ENCODE results near the gene CDC42BPB.
"Not testable (repeated sequence)": the region's sequence is repeated elsewhere in the genome, so short reads cannot be mapped to it uniquely, and the experiment has no call there.

CDC42BPB gene

DNA sequence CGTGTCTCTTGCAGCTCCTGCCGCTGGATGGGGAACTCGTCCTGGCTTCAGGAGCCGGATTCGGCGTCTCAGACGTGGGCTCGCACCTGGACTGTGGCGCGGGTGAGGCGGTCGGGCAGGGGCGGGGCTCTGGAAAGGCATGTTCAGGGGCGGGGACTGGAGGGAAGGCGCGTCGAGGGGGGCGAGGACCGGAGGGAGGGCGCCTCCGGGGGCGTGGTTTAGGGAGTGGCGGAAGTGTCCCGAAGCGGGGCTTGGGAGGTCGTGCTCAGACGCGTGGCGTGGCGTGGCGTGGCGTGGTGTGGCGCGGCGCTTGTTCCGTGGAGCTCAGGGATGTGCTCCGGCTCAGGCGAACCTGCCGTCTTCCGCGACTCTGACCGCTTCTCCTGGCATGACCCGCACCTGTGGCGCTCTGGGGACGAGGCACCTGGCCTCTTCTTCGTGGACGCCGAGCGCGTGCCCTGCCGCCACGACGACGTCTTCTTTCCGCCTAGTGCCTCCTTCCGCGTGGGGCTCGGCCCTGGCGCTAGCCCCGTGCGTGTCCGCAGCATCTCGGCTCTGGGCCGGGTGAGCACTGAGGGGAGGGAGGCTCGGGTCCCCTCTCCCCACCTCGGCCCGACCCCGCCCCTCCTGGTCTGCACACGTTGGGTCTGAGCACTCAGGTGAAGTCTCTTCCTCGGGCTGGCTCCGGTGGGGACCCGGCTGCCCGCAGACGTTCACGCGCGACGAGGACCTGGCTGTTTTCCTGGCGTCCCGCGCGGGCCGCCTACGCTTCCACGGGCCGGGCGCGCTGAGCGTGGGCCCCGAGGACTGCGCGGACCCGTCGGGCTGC is 128.7 kb downstream of the CDC42BPB start:
- DNase-seq (ENCODE audit: low read depth): peak; percentile 54

DNA sequence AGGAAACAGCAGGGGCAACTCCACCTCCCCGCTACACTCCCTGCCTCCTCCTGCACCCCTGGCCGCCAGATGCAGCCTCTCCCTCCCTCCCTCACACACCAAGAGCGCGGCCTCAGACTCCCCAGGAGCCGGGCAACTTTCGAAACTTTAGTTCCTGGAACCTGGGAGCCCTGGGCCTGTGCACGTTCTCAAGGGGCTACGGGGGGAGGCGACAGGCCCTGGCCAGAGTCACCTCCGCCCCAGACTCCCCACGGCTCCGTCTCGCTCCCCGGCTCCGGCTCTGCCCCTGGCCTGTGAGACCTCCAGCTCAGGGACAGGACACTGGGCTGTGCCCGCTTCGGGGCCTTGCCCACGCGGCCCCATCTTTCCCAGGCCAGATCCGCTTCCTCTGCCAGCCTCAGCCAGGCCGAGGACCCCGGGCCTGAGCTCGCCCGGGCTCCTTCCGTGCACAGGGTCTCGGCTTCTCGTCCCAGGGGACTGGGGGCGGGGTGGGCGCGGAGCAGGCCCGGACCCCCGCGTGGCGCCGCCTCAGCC is 129.4 kb downstream of the CDC42BPB start:
- no peak for DNase-seq (ENCODE audit: low read depth)

DNA sequence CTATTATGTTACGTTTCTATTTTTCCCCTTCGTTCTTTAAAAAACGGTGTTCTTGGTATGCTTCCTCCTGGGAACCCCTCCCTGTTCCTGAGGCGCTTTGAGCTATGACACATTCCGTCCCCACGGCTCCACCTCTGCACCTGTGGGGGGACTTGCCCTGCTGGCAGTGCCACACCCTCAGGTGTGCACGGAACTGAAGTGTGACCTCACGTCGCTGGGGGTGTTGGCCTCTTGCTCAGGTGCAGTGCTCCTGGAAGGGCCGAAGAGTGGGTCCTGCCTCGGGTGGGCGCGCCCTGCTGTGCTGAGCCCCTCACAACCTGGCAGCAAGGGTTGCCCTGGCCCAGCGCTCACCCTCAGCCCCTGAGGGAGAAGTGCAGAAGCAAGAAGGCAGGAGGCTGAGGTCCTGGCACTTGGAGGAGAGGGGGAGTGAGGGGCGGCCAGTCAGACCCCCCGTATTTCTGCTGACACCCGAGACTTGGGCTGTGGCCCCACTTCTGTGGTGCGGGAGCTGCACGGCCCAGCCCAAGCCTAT is 129.9 kb downstream of the CDC42BPB start:
- DNase-seq (ENCODE audit: low read depth): no peak

DNA sequence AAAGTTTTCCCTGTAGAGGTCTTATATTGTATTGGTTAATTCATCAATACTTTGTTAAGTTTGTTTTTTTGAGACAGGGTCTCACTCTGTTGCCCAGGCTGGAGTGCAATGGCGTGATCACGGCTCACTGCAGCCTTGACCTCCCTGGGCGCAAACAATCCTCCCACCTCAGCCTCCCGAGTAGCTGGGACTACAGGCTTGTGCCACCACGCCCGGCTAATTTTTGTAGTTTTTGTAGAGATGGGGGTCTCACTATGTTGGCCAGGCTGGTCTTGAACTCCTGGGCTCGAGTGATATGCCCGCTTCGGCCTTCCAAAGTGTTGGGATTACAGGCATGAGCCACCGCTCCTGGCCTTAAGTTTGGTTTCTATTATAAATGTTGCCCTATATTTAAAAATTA is 130.5 kb downstream of the CDC42BPB start:
- DNase-seq (ENCODE audit: low read depth): not testable (repeated sequence)

DNA sequence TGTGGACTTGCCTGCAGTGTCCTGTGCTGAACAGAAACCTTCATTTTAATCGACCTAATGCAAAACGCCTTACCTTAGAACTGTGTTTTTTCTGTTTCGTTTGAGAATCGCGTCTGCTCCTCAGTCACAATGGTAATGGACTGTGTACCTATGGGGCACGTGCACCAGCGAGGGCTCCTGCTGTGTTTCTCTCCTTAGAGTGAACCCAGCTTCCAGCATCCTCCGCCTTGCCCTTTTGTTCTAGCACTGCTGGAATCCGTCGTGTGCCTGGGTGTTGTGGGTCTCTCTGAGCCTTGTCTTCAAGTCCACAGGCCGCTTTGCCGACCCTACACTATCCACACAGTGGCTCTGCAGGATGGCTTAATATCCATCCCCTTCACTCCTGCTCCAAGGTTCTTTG is 131.2 kb downstream of the CDC42BPB start:
- DNase-seq (ENCODE audit: low read depth): no peak

DNA sequence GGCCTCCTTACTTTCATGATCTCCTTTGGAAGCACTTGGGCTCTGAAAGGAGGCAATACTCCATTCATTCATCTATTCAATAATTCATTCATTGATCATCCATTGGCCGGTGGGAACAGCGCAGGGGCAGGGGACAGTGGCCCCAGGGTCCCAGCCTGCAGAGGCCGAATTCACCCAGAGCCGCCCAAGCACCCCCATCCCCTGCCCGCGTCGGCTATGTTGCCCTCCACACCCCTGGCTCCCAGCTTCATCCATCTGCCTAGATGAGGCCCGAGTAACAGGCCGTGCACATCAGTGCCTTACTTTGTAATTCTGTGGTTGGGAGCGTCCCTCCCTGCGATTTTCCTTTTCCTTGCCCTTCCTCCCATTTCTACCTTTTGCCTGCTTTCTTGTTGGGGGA is 131.7 kb downstream of the CDC42BPB start:
- DNase-seq (ENCODE audit: low read depth): no peak

DNA sequence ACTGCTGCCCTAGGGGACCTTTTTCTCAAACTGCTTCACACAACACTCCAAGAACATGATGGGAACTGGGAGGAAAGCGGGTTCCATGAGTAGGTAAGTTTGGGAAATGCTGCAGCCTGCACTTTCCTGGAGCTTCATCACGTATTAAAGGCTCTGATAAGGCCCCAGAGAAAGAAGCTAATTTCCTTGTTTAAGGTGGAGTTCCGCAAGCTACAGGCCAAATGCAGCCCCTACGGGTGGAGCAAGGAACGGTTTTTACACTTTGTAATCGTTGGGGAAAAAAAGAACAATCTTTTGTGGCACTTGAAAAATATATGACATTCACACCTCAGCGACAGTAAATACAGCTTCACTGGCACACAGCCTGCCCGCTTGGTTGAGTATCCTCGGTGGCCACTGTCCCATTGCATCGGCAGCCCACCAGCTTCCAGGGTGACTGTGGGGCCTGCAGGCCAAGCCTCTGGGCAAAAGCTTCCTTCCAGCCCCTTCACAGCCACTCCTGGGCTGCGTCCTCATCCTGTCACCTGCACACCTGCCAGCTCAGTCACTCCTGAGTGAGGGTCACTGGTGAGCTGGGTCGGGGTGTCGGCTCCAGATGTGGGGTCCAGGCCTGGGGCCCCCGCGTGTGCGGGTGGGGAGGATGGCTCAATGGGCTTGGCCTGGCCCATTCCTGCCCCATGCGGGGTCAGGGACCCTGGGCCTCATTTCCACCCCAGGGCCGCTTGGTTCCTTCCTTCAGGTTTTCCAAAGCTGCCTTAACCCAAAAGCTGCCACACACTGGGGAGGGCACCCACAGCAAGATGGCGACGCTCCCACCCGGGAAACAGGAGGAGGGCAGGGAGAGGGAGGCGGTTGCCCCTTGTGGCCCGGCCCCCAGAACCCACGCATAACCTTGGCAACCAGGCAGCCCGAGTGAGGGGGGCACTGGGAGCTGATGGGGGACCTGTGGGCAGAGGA is 132.4 kb downstream of the CDC42BPB start:
- DNase-seq (ENCODE audit: low read depth): peak; percentile 30

DNA sequence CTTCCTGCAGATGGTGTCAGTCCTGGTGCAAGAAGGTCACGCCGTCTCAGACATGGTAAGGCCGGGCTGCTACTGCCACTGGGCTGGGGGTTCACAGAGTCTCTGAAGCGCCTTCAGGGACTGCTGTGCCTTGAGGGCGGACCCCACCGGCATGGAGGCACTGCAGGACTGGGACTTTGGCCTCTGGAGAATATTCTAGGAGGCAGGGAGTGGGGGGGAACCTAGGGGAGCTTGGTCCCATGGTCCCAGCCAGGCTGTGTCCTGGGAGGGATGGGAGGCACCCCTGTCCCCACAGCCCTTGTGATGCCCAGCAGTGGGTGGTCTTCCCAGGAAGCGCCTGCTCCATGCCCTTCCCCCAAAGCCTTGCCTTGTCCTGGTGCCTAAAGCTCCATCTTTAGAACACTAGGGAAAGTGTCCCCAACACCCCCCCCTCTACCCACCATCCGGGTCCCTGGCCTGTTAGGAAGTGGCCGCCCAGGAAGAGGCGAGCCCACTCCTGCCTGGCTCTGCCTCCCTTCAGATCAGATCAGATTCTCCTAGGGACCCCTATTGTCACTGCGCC is 133.3 kb downstream of the CDC42BPB start:
- DNase-seq (ENCODE audit: low read depth): no peak

DNA sequence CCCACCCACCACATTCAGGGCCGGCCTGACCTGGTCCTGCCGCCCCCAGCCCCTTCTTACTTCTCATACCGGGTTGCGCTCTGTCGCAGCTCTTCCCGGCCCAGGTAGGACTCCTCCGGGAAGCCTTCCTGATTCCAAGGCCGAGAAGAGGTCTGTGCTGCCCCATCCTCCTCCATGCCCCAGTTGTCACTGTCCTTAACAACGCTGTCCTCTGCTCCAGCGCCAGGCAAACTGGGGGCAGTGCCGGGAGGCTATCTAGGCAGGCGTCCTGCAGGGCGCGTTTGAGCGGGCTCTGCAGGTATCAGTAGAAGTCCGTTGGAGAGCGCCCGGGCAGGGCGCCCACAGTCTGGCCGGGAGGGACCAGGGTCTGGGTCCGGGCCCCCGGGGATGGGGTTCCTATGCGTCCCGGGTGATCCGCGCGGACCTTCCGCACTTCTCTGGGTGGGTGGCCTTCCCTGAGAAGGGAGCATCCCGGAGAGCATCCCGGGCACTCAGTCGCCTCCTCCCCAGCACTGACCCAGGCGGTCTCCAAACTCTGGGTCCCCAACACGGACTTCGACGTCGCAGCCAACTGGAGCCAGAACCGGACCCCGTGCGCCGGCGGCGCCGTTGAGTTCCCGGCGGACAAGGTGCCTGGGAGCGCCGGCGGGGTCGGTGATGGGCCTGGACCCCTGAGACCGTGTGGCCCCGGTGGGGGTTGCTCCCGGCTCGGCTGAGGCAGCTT is 134.0 kb downstream of the CDC42BPB start:
- DNase-seq (ENCODE audit: low read depth): no peak

DNA sequence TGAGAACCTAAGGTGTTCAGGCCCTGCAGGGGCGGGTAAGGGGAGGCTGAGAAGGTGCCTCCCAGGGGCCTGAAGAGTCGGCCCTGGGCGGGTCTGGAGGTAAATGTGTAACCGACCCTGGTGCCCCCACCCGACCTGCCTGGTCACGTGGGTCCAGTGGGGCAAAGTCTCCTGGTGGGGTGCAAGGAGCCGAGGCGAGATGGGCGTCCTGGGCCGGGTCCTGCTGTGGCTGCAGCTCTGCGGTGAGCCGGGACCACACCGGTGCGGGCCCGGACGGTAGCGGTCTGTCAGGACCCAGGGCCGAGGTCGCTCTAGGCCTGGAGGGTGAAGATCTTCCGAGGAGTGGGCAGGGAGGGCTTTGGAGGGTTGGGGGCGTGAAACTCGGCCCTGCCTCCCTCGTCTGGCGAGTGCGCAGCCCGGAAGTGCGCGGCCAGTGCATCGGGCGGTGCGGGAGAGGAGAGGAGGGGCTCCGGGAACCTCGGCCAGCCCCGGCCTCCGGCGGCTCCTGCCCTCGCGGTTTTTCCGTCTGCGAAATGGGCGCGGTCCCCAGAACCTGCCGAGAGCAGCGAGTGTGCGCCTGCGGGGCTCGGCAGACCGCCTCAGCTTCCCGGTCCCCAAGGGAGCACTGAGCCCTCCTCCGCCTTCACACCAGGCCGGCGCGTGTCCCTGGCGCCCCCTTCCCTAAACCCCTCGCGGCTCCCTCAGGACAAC is 134.7 kb downstream of the CDC42BPB start, which contains the start of gene AMN:
Gene AMN, plus strand, starts transcription at position 174 of the 711 bp plus-strand sequence. Its CDS starts 26 bp downstream, at position 200.
- no peak for DNase-seq (ENCODE audit: low read depth)

DNA sequence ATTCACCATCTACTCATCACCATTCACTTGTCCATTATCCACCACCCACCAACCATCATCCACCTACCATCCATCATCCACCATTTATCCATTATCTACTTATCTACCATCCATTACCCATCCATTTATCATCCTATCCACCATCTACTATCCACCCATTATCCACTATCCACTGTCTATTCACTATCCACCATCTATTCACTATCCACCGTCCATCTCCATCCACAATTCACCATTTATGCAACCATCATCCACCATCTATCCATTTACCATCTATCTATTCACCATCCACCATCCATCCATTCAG is 136.4 kb downstream of the CDC42BPB start:
- DNase-seq (ENCODE audit: low read depth): no peak

DNA sequence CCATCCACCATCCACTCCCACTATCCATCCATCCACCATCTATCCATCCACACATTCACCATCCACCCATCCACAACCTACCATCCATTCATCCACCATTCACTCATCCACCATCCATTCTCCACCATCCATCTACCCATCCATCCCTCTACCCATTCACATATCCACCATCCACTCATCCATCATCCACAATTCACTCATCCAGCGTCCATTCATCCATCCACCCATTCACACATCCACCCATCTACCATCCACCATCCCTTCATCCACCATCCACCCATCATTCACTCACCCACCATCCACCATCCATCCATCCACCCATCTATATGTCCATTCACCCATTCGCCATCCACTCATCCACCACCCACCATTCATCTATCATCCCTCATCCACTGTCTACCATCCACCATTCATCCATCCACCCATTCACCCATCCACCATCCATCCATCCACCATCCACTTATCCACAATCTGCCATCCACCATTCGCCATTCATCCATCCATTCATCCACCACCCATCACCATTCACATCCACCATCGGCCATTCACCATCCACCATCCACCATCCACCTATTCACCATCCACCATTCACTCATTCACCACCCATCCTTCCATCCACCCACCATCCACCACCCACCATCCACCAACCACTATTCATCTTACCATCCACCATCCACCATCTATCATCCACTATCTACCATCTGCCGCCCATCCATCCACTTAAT is 136.9 kb downstream of the CDC42BPB start:
- DNase-seq (ENCODE audit: low read depth): no peak

DNA sequence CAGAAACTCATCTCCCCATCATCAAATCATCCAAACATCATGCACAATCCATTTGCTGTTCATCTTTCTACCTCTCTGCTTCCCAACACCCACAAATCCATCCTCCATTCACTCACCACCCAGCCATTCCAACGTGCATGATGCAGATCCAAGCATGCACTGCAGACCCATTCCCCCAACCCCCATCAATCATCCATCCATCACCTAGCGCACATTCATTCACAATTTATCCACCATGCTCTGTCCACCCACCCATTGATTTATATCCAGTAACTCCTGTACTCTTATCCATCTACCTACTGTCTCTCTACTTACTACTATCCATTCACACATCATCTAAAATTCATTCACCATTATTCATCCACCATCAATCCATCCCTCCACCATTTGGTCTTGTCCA is 138.9 kb downstream of the CDC42BPB start:
- no peak for DNase-seq (ENCODE audit: low read depth)

DNA sequence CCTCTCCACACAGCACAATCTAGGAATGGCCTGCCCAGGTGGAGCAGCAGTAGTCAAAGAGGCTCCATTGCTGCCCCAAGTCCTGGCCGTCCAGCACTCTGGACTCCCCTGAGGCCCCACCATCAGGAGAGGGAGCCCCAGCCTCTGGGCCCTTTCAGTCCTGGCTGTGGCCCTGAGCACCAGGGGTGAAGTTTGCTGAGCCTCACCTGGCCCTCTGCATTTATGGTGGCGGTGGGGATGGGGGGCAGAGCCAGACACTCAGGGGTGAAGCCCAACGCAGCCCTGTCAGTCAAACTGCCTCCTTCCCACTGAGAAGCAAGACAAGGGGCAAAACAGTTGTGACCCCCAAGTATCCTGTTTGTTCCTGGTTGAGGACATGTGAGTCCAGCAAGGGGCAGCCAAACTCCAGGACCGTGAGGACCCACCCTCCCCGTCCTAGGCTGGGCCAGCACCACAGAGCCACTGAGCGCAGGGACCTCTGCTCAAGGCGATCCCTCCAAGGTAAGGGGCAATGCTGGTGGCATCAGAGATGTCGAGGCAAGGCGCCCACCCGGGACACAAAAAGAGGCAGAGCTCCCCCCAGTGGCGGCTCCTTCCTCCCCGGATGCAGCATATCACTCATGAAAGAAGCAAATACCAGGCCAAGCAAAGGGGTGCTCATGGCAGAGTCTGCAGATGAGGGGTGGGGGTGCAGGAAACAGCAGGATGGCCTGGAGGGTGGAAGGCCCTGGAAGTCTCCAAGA is 139.7 kb downstream of the CDC42BPB start:
- peak; percentile 67 for DNase-seq (ENCODE audit: low read depth)

DNA sequence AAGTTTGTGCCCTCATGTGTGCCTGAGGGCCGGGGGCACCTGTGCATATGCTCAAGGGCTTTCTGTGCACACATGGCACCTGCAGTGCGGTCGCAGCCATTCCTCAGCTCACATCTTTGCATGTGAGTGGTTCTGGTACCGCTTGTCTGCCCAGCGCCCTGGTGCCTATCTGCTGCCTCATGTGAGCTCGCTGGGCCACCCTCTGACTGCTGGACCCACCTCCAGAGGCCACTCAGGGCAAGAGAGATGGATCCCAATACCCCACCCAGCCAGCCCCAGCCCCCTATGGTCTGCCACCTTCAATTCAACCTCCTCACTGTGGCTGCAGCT is 140.3 kb downstream of the CDC42BPB start:
- DNase-seq (ENCODE audit: low read depth): no peak

DNA sequence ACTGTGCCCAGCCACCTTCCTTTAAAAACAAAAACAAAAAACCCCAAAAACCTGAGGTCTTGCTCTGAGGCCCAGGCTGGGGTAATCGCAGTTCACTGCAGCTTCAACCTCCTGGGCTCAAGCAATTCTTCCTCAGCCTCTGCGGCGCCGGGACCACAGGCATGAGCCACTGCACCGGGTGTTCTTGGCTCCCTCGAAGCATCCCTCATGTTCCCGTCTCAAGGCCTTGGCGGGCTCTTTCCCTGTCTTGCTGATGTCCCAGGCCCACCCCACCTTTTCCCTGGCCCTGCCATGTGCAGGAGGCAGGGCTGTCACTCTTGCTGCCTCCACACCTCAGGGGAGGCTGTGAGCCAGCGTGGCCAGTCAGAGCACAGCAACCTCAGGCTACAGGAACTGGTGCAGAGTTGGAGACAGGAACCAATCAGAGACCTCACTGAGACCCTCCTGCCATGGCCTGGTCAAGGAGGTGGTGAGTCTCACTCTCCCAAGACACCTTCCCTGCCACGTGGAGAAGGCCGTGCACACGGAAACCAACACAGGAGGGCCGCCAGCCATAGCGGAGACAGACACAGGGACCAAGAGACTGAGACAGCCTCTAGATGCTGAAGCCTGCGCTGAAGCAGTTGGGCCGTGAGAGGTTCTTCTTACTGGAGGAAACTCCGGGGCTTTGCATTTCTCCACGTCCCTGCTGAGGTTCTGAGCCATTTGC is 140.8 kb downstream of the CDC42BPB start:
- no peak for DNase-seq (ENCODE audit: low read depth)

DNA sequence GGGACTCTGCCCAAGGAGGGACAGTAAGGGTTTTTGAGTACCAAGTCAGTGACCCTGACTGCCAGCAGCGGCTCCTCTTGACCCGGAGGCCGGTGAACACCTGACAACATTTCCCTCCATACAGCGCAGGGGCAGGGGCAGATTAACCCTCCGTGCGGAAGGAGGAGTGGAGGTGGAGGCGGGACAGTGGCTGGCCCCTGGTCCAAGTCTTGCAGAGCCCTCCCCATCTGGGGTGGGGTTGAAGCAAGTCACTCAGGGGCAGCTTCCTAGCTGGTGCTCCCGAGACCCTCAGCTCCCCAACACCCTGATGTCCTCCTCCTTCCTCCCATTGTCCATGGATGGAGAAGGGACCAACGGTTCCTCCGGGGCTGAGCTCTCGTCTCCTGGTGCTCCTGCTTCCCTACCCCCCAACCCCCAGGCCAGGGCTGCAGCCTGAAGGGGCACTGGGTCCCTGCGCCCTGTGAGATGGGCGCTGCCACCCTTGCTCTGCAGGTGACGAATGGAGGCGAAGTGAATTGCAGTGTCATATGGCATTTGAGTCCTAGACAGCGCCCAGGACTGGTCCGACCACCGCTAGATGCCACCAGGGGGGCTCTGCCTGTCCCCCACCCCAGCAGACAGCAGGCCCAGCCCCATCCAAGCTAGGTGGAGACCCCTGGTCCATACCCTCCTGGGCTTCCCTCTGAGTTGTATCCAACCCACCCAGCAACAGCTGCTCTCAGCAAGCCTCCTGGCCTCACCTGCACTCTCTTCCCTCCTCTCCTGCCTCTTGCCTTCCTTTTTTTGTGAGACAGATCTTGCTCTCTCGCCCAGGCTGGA is 141.8 kb downstream of the CDC42BPB start:
- no peak for DNase-seq (ENCODE audit: low read depth)

Data from ELR (cell line).